Measurements from ENCODE around the gene DOCK9.

DNA sequence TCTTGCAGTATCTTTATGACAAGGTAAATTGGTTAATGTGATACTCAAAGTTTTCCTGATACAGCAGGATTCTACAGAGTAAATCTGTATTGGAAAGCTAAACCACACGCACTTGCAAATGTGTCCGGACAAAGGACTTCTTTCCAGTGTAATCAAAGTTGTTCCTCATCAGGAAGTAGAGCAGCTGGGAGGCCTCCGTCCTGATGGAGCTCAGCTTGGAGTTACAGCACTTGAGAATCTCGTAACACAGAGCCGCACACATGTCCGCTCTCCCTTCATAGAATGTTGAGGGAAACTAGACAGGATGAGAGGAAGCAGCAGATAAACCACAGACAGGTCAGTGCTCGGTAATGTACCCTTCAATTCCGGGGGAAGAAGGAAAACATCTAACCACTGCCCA lies 146.6 kb downstream of the DOCK9 start:
- TF ChIP-seq POLR2AphosphoS5 (IDR thresholded peaks at IDR 0.05; ENCODE audit: low read depth, low read length) (no peak), TAF1 (IDR thresholded peaks at IDR 0.05; ENCODE audit: low read depth, low read length) (no peak), POLR2A (IDR thresholded peaks at IDR 0.05; ENCODE audit: low read depth, low read length) (no peak)
